ENCODE measurements around the gene USP40. TPM values are rescaled to one million over a fixed set of nuclear protein-coding genes. Genes with fewer than 3 reads are reported as not detected.

USP40 gene
- total RNA-seq, 2 donors from 2014 or later = 12.9 to 22.4 TPM

DNA sequence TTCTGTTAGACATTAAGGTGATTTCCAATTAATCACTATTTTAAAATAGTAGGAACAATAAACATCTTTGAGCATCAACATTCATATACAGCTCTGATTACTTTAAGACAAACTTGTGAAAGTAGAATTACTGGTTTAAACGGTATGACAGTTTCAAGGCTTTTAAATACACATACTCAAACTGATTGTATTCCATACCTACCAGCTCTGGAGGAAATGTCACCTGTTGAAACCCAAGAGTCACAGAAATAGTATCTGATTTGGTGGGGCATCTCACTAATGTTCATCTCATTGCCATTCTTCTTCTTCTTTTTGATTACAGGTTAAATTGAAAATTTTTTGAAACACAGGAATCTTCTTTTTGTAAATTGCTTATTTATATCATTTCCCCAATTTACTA lies 36.2 kb downstream of the USP40 start:
- H3K4me3 ChIP-seq (ENCODE audit: low read length) = no peak overlapping the region
- H3K27ac ChIP-seq (ENCODE audit: low read depth, low read length) = no peak overlapping the region
- Mint-ChIP-seq H3K27me3 (ENCODE audit: insufficient read depth) (no peaks in the 10 kb centered on the region), H3K36me3 (ENCODE audit: low read depth) (peaks cover 6% of the 10 kb centered on the region), H3K4me1 (no peaks in the 10 kb centered on the region), H3K4me3 (no peak overlapping the region), H3K27ac (no peak overlapping the region), H3K9me3 (no peaks in the 10 kb centered on the region)
- H3K9me3 ChIP-seq (ENCODE audit: control insufficient read depth, low read length) = no peaks in the 10 kb centered on the region
- TF ChIP-seq, protein P1, sequence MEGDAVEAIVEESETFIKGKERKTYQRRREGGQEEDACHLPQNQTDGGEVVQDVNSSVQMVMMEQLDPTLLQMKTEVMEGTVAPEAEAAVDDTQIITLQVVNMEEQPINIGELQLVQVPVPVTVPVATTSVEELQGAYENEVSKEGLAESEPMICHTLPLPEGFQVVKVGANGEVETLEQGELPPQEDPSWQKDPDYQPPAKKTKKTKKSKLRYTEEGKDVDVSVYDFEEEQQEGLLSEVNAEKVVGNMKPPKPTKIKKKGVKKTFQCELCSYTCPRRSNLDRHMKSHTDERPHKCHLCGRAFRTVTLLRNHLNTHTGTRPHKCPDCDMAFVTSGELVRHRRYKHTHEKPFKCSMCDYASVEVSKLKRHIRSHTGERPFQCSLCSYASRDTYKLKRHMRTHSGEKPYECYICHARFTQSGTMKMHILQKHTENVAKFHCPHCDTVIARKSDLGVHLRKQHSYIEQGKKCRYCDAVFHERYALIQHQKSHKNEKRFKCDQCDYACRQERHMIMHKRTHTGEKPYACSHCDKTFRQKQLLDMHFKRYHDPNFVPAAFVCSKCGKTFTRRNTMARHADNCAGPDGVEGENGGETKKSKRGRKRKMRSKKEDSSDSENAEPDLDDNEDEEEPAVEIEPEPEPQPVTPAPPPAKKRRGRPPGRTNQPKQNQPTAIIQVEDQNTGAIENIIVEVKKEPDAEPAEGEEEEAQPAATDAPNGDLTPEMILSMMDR (conservative IDR thresholded peaks at IDR 0.05) = no peak
- H3K27me3 ChIP-seq (ENCODE audit: control insufficient read depth, insufficient read depth, low read length, poor library complexity, severe bottlenecking) = no peaks in the 10 kb centered on the region
- no peak overlapping the region for H3K9ac ChIP-seq (ENCODE audit: extremely low read depth, low read length, poor library complexity, severe bottlenecking)
- no peaks in the 10 kb centered on the region for H3K4me1 ChIP-seq (ENCODE audit: control insufficient read depth, insufficient read depth, low read length)
- 100% methylated on average over 1 of the region's 1 CpG; no CpG with 5 or more reads in 1 of the 2 experiments for whole genome bisulfite sequencing, 2 experiments (ENCODE audit: insufficient coverage in 1 of 2, insufficient read length in 1 of 2)
- H3K36me3 ChIP-seq (ENCODE audit: control insufficient read depth, insufficient read depth, low read length) = peaks cover 5% of the 10 kb centered on the region
- DNase-seq = no peak

DNA sequence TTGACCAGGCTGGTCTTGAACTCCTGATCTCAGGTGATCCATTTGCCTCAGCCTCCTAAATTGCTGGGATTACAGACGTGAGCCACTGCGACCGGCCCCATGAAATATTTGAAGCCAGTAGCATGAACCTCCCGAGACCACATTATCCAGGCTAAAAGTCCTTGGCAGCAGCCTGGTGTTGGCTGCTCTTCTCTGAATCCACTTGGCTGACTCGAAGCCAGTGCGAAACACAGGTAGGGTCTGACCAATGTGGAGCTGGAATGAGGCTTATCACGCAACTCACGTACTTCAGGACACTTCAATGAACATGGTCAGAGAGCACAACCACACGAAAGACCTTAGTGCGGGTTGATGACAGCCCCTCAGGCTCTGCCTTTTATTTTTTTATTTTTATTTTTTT lies 38.4 kb downstream of the USP40 start:
- TF ChIP-seq, protein P1 (conservative IDR thresholded peaks at IDR 0.05) = no peak
- Mint-ChIP-seq H3K4me3 (no peak overlapping the region), H3K9me3 (no peaks in the 10 kb centered on the region), H3K27me3 (ENCODE audit: insufficient read depth) (no peaks in the 10 kb centered on the region), H3K36me3 (ENCODE audit: low read depth) (peaks cover 6% of the 10 kb centered on the region), H3K4me1 (no peaks in the 10 kb centered on the region), H3K27ac (no peak overlapping the region)
- no peak for DNase-seq
- 87 to 94% methylated on average over 9 to 10 of the region's 10 CpGs for WGBS, 2 experiments (ENCODE audit: insufficient coverage in 1 of 2, insufficient read length in 1 of 2)
- no peak overlapping the region for H3K9ac ChIP-seq (ENCODE audit: extremely low read depth, low read length, poor library complexity, severe bottlenecking)
- no peaks in the 10 kb centered on the region for H3K4me1 ChIP-seq (ENCODE audit: control insufficient read depth, insufficient read depth, low read length)
- no peak overlapping the region for H3K4me3 ChIP-seq (ENCODE audit: low read length)
- H3K36me3 ChIP-seq (ENCODE audit: control insufficient read depth, insufficient read depth, low read length) = peaks cover 5% of the 10 kb centered on the region
- H3K9me3 ChIP-seq (ENCODE audit: control insufficient read depth, low read length) = no peaks in the 10 kb centered on the region
- no peaks in the 10 kb centered on the region for H3K27me3 ChIP-seq (ENCODE audit: control insufficient read depth, insufficient read depth, low read length, poor library complexity, severe bottlenecking)
- no peak overlapping the region for H3K27ac ChIP-seq (ENCODE audit: low read depth, low read length)

DNA sequence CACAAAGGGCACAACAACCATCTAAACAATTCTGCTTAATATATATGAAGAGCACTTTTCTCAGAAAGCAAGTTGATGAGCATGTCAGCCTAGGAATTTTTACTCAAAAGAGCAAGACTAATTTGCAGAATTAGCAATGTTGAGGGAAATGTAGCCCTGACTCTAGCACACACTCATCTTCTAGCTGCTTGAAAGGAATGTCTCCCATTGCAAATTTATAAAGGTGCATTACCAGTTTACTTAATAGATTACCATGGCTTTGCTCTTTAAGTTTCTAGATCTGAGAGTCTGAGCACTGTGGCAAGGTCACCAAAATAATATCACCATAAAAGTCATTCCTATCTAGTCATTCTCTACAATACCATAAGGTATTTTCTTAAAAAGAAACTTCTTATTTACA lies 40.8 kb downstream of the USP40 start:
- Histone ChIP-seq H3K4me1 (ENCODE audit: control insufficient read depth, insufficient read depth, low read length) (no peaks in the 10 kb centered on the region), H3K27ac (ENCODE audit: low read depth, low read length) (no peak overlapping the region), H3K36me3 (ENCODE audit: control insufficient read depth, insufficient read depth, low read length) (no peaks in the 10 kb centered on the region), H3K4me3 (ENCODE audit: low read length) (no peak overlapping the region), H3K27me3 (ENCODE audit: control insufficient read depth, insufficient read depth, low read length, poor library complexity, severe bottlenecking) (no peaks in the 10 kb centered on the region), H3K9me3 (ENCODE audit: control insufficient read depth, low read length) (no peaks in the 10 kb centered on the region), H3K9ac (ENCODE audit: extremely low read depth, low read length, poor library complexity, severe bottlenecking) (no peak overlapping the region)
- TF ChIP-seq, protein P1 (conservative IDR thresholded peaks at IDR 0.05) = no peak
- Mint-ChIP-seq H3K27me3 (ENCODE audit: insufficient read depth) (no peaks in the 10 kb centered on the region), H3K27ac (no peak overlapping the region), H3K36me3 (ENCODE audit: low read depth) (no peaks in the 10 kb centered on the region), H3K9me3 (no peaks in the 10 kb centered on the region), H3K4me3 (no peak overlapping the region), H3K4me1 (no peaks in the 10 kb centered on the region)
- no peak for DNase-seq

Measured in endodermal cell (in vitro differentiated cells).